Pancreas (tissue), 10 donors: Measurements from ENCODE around the gene BEGAIN. TPM values are rescaled to one million over a fixed set of nuclear protein-coding genes. Genes with fewer than 3 reads are reported as not detected.
"Not testable (repeated sequence)": the region's sequence is repeated elsewhere in the genome, so short reads cannot be mapped to it uniquely, and the experiment has no call there.

Experiments used
- ATAC-seq, 4 donors: fragments of 200-7000 bp; cut with Tn5 transposase; one replicate each; pipeline versions ENCODE4 v1.8.0 to v1.9.1; 2020; ENCODE audit warnings: mild to moderate bottlenecking in 4 of 4, moderate library complexity in 4 of 4
- DNase-seq, 6 donors: peaks; one replicate each; pipeline ENCODE4 v3.0.0-alpha.2; 2020
- FAIRE-seq: peaks from 2 replicates; lab custom pipeline; 2012; peaks lifted over from hg19 to GRCh38; lab: Jason Lieb, UNC
- H3K27ac ChIP-seq, 4 donors: fragments of 200-600 bp; sonication (generic); 1 replicate in 3 of 4; 2 replicates in 1 of 4; pipeline versions ENCODE4 v1.5.0 to v1.8.0; 2020
- H3K27me3 ChIP-seq, 4 donors: fragments of 200-600 bp; one replicate each; pipeline ENCODE4 v1.8.0; 2021
- H3K36me3 ChIP-seq, 3 donors: fragments of 200-600 bp; sonication (generic) in 1 of 3; one replicate each; pipeline versions ENCODE4 v1.5.0 to v1.8.0; 2020 to 2021
- H3K4me1 ChIP-seq, 3 donors: fragments of 200-600 bp; one replicate each; pipeline ENCODE4 v1.8.0; 2021
- H3K4me3 ChIP-seq, 4 donors: fragments of 200-600 bp; sonication (generic) in 2 of 4; one replicate each; pipeline versions ENCODE4 v1.5.0 to v1.8.0; 2020 to 2021
- H3K9me3 ChIP-seq, 4 donors: fragments of 200-600 bp; one replicate each; pipeline ENCODE4 v1.8.0; 2021
- WGBS, 2 donors: extraction: QIAGEN DNeasy Blood & Tissue Kit; methylation state at CpG; one replicate each; pipeline ENCODE4 v1.1.7; 2013; 5-methylcytosine and 5-hydroxymethylcytosine counted together
- intact Hi-C, 3 donors: fragments of 100-400 bp; cut with DNase I; formaldehyde crosslinking; loops; one replicate each; pipeline versions ENCODE4 v1.11.1 to v1.14.2; 2022
- polyA plus RNA-seq, 2 donors: library from polyadenylated mRNA; stranded (reverse); fragments of 200-250 nt; gene quantifications; one replicate each; pipeline ENCODE4 v1.2.3, GENCODE V29; 2013
- total RNA-seq, 6 donors: library from RNA; stranded (reverse); fragmentation: NEBNext Ultra II Directional in 4 of 6; extraction: Animal tissue kit (Norgen Biotek cat#: 25700) in 4 of 6; gene quantifications; one replicate each; pipeline versions ENCODE4 v1.2.1 to v1.2.4, GENCODE V29; 2021 to 2023
- TF ChIP-seq, protein P1 (sequence below), 4 donors: fragments of 200-600 bp; sonication (generic) in 3 of 4; IDR thresholded peaks; one replicate each; pipeline versions ENCODE4 v1.5.0 to v1.8.0; 2021; ENCODE audit warnings: antibody characterized with exemption in 4 of 4
- donor health status: healthy with polysubstance abuse.
- donor health status: DM: no; HTN: no; CAD: no; lungs with moderate emphysema.
- donor health status: DM: no; HTN: no; CAD: no.
- donor health status: control.
- donor health status: control.
- donor health status: Bipolar disorder and iron deficiency.
- donor health status: DM: yes; HTN: yes; CAD: no.
- donor health status: DM: no; HTN: no; CAD: no.
- donor health status: DM: no; HTN: no; CAD: no.
- donor health status: DM: yes; HTN: yes; CAD: no.

BEGAIN gene
- total and polyA plus RNA-seq, 8 donors: 9.1 to 32.2 (median 15.4) TPM

DNA sequence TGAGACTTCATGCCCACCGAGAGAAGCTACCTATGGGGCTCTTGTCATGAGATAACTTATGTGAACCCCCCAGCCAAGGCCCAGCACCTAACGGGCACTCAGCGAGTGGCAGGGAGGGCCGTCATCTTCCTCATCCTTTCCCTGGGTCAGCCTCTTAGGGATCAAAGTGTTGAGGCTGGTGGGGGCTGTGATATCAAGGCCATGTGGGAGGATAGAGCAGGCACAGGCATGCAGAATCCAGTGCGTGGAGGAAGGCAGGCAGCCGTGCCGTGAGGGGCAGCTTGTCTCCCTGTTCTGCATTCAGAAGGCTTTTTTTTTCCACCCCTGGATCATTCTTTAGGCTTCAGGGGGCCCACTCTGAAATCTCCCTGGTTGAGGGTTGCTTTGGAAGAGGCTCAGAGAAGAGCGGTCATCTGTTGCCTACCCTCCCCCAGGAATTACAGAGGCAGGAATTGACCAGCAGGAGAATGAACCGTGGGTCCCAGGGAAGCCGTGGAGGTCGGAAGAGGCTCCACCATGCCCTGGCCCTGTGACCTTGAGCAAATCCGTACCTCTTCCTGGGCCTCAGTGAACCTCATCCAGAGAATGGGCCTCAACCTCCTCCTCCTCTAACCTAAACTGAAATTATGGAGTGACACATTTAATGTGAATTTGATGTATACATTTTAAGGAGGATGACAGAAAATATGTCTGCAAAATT lies 62.8 kb downstream of the BEGAIN start:
- peak in 2 of 6 donors; percentile 11 to 22 for DNase-seq
- Histone ChIP-seq H3K4me3 (no peak overlapping the region), H3K27ac (no peak overlapping the region), H3K4me1 (no peaks in the 10 kb centered on the region), H3K36me3 (peaks cover 0 to 10% (median 6%) of the 10 kb centered on the region in 3 donors), H3K27me3 (no peaks in the 10 kb centered on the region), H3K9me3 (no peaks in the 10 kb centered on the region)
- intact Hi-C loops: loop anchor here in 1 of 3 donors (5.0 kb wide), 1 partner anchor 123 kb away; no protein-coding TSS in a partner anchor
- ATAC-seq: peak in 1 of 4 donors; percentile 13
- no peak for FAIRE-seq
- TF ChIP-seq, protein P1, sequence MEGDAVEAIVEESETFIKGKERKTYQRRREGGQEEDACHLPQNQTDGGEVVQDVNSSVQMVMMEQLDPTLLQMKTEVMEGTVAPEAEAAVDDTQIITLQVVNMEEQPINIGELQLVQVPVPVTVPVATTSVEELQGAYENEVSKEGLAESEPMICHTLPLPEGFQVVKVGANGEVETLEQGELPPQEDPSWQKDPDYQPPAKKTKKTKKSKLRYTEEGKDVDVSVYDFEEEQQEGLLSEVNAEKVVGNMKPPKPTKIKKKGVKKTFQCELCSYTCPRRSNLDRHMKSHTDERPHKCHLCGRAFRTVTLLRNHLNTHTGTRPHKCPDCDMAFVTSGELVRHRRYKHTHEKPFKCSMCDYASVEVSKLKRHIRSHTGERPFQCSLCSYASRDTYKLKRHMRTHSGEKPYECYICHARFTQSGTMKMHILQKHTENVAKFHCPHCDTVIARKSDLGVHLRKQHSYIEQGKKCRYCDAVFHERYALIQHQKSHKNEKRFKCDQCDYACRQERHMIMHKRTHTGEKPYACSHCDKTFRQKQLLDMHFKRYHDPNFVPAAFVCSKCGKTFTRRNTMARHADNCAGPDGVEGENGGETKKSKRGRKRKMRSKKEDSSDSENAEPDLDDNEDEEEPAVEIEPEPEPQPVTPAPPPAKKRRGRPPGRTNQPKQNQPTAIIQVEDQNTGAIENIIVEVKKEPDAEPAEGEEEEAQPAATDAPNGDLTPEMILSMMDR (IDR thresholded peaks at IDR 0.05): no peak
- WGBS, 2 donors: 71 to 75% methylated on average over 12 of the region's 12 CpGs

DNA sequence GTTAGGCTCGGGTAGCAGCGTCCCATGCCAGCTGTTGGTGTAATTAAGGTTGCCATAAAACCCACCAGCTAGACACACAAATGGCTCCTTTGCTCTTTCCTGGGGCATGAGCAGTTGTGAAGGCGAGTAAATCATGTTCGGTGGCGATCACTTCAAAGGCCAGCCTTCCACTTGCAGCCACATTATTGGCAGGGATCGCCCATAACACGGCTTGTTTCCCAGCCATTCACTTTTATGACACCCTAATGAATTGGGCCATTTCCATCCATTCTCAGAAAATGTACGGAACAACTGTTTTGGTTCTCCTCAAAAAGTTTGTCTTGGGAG lies 63.4 kb downstream of the BEGAIN start:
- no peak for ATAC-seq
- Histone ChIP-seq H3K4me3 (no peak overlapping the region), H3K27ac (no peak overlapping the region), H3K36me3 (peaks cover 0 to 10% (median 6%) of the 10 kb centered on the region in 3 donors), H3K4me1 (no peaks in the 10 kb centered on the region), H3K27me3 (no peaks in the 10 kb centered on the region), H3K9me3 (no peaks in the 10 kb centered on the region)
- WGBS, 2 donors: 71 to 77% methylated on average over 8 of the region's 8 CpGs
- DNase-seq: no peak
- no peak for FAIRE-seq
- TF ChIP-seq, protein P1 (IDR thresholded peaks at IDR 0.05): no peak
- intact Hi-C loops: loop anchor here in 1 of 3 donors (5.0 kb wide), 1 partner anchor 123 kb away; no protein-coding TSS in a partner anchor

DNA sequence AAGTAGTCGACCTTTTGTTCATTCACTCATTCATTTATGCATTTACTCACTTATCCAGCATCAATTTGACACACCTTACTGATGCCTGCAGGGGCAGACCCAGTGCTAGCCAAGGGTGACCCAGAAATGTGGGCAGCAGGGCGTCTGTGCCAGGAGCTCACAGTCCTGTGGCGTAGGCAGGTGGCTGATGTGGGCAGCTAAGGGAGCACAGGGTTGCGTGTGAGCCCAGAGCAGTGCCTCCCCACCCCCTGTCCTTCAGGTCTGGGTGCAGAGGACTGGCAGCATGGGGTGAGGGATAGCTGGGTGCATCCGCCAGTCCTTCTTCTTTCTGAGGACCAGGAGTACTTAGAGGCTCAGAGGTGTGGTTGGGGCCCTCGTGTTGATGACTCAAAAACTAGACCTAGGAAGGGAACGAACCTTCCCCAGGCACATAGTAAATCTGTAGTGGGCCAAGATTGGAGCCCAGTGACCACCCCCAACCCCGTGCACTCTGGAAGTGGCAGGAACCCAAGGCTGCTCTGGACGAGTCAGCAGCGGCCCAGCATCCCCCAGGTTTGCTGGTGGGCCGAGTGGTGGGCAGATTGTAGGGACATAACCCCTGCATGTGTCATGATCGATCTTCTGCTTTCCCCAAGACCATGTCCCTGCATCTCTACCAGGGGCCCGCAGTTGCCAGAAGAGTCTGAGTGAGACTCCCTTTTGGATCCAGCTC lies 63.9 kb downstream of the BEGAIN start:
- no peaks in the 10 kb centered on the region for H3K9me3 ChIP-seq
- FAIRE-seq (no peak), ATAC-seq (no peak), DNase-seq (peak in 2 of 6 donors; percentile 9 to 42)
- WGBS, 2 donors: 88 to 93% methylated on average over 13 of the region's 13 CpGs
- H3K4me3 ChIP-seq: no peak overlapping the region
- TF ChIP-seq, protein P1 (IDR thresholded peaks at IDR 0.05): no peak
- peaks cover 0 to 10% (median 6%) of the 10 kb centered on the region in 3 donors for H3K36me3 ChIP-seq
- intact Hi-C loops: loop anchor here in 1 of 3 donors (5.0 kb wide), 1 partner anchor 124 kb away; no protein-coding TSS in a partner anchor
- no peaks in the 10 kb centered on the region for H3K4me1 ChIP-seq
- no peak overlapping the region for H3K27ac ChIP-seq
- H3K27me3 ChIP-seq: no peaks in the 10 kb centered on the region

DNA sequence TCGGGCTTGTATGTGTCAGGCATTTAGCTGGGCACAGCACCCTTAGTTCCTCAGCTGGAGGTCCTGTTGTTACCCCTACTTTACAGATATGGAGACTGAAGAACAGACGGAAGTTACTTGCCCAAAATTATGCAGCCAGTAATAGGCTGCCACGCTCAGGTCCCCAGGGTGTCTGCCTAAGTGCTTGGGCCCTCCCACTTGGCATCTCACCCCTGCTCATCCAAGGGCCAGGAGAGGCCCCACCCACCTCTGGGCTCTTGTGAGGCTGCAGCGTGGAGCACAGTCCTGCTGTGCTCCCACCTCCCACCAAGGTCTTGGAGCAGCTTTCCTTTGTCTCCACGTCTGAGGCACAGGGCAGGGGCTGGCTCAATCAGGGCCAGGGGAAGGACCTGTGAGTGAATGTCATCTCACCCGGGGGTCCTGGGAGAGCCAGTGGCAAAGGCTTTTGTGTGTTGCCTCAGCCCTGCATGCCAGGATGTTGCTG lies 64.6 kb downstream of the BEGAIN start:
- Histone ChIP-seq H3K27me3 (no peaks in the 10 kb centered on the region), H3K36me3 (peaks cover 0 to 10% (median 6%) of the 10 kb centered on the region in 3 donors), H3K9me3 (no peaks in the 10 kb centered on the region), H3K4me1 (no peaks in the 10 kb centered on the region), H3K27ac (no peak overlapping the region), H3K4me3 (no peak overlapping the region)
- FAIRE-seq (no peak), ATAC-seq (no peak), DNase-seq (peak in 2 of 6 donors; percentile 7 to 38)
- intact Hi-C loops: loop anchor here in 1 of 3 donors (5.0 kb wide), 1 partner anchor 125 kb away; no protein-coding TSS in a partner anchor
- TF ChIP-seq, protein P1 (IDR thresholded peaks at IDR 0.05): no peak
- WGBS, 2 donors: 71 to 76% methylated on average over 6 of the region's 6 CpGs

DNA sequence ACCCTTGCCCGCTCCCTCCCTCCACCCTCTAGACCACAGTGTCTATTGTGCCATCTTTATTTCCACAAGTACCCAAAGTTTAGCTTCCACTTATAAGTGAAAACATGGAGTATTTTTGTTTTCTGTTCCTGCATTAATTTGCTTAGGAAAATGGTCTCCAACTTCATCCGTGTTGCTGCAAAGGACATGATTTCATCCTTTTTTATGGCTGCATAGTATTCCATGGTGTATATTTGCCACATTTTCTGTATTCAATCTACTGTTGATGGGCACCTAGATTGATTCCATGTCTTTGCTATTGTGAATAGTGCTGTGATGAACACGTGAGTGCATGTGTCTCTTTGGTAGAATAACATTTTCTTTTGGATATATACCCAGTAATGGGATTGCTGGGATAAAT lies 81.2 kb downstream of the BEGAIN start:
- intact Hi-C loops, H3K36me3 ChIP-seq, H3K4me3 ChIP-seq, H3K27ac ChIP-seq, H3K27me3 ChIP-seq, DNase-seq, ATAC-seq, H3K9me3 ChIP-seq, H3K4me1 ChIP-seq, FAIRE-seq: not testable (repeated sequence)
- 95 to 98% methylated on average over 3 of the region's 3 CpGs for WGBS, 2 donors
